Stimulated activated CD4-positive, alpha-beta T cell treated with anti-CD3 and anti-CD28 coated beads, TNF-alpha, amount 100 ng/mL, for 24 hours (primary cell): ENCODE results near the gene SLC24A4.
A peak's percentile ranks its signal among the peaks of the same experiment; 100 is the strongest.

Experiments
- DNase-seq, 3 experiments: peaks; one replicate each; pipeline ENCODE4 v3.0.0-alpha.2; 2020; ENCODE audit warnings: low read depth in 3 of 3

Gene SLC24A4

DNA sequence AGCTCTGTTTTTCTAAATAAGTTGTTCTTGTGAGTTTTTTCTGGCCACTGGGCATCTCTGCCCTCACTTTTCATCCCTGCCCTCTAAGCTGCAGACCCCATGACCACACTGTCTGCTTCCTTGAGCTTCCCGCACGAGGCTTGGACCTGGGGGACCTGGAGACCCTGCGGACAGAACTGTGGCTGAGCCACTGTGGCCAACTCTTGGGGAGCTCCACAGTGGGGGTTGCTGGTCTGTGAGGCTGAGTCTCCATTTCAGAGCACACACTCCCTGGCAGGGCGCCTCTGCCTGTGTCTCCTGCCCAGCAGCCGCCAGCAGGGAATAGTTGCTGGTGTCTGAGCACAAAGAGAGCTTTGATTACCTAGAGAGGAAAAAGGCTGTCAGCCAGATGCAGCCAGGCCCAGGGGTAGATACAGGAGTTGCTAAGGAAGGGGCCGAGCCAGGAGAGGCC is 177.6 kb downstream of the SLC24A4 start:
- DNase-seq = no peak

DNA sequence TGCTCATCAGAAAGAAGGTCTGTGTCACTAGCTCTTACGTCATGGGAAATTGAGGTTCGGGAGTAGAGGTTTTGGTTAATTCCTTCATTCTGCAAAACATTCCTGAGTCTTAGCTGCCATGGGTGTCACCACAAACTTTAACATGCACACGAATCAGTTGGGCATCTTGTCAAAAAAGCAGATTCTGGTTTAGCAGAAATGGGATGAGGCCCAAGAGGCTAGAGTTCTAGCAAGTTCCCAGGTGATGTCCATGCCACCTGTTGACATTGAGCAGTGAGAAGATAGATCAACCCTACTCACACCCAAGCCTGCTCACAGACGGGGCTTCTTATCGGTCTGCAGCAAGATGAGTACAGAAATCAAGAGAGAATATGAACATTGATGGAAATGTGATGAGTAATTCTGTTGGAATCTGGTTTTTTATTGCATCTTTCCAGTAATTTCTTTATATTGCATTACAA is 179.0 kb downstream of the SLC24A4 start:
- DNase-seq = no peak

DNA sequence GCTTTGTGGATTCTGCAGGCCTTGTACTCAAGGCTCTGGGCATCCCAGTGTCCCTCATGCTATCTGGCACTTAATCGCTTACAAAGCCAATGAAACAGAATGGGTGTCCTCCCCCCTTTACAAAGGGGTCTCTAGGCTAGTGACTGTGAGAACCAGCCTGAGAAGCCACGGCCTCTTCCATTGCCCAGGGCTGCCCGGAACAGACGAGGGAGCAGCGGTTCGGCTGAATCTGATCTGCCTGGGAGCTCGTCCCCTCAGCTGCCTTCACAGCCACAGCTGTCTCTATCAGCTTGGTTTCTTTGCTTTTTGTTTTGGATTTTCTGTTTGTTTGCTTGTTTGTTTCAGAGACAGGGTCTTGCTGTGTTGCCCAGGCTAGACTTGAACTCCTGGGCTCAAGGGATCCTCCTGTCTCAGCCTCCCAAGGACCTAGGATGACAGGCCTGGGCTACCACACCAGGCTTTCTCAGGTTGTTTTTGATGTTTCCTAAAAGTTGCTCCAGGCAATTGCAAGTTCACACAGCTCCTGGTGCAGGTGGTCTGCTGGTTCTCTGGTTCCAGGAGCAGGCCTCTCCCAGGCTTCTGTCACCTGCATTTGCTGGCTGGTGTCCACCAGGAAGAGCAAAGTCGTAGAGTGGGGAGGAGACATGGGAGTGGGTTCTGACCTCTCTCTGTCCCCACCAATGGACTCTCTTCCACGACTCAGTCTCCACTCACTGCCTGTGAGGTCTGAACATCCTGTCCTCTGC is 179.7 kb downstream of the SLC24A4 start:
- DNase-seq = no peak

- DNase-seq = no peak
Measured at GRCh38 chr14:92503756-92504491, 181.0 kb downstream of the SLC24A4 start.

DNA sequence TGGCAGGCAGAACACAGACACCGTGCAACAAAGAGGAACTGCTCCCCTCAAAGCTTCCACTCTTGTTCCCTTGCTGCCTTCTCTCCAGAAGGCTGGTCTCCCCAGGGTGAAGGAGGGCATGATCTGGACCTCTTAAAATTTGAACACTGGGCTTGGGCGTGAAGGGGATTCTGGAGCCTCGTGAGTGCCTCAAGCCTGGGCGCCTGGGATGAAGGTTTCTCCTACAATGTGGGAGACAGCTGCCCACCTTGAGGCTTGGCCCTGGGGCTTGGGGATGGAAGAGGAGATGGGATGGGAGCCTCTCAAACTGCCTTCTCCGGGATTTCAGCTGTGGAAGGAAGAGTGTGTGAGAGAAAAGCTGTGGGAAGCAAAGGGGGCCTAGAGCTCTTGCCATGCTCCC is 182.9 kb downstream of the SLC24A4 start:
- DNase-seq = no peak

- DNase-seq = no peak
Measured at GRCh38 chr14:92506231-92506630, 183.3 kb downstream of the SLC24A4 start.

- DNase-seq = no peak
Measured at GRCh38 chr14:92507174-92507768, 184.3 kb downstream of the SLC24A4 start.

GRCh38 chr14:92510972-92511371 is 188.0 kb downstream of the SLC24A4 start:
- no peak for DNase-seq

DNA sequence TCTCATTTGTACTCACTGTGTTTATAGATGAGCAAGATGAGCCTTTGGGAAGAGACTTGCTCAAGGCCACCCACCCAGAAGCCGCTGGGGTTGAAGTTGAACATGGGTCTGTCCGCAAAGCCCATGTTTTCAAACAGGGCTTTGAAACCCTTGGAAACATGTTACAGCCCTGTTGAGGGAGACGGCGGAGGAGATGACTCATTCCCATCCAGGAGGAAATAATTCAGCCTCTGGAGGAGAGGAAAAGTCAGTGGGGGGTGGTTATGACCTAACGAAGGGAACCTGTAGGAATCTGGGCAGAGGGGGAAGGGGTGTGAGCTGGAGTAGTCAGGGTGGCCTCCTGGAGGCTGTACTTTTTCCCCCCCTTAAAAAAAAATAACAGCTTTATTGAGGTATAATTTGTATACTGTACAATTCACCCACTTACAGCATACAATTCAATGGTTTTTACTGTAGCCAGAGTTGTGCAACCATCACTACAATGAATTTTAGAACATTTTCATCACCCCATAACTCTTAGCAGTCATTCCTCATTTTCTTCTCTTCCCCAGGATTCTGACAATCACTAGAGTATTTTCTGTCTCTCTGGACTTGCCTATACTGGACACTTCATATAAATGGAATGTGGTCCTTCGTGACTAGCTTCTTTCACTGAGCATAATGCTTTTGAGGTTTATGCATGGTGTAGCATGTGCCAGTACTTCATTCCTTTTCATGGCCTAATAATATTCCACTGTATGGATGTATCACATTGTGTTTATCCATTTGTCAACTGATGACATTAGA is 188.7 kb downstream of the SLC24A4 start:
- DNase-seq = no peak

DNA sequence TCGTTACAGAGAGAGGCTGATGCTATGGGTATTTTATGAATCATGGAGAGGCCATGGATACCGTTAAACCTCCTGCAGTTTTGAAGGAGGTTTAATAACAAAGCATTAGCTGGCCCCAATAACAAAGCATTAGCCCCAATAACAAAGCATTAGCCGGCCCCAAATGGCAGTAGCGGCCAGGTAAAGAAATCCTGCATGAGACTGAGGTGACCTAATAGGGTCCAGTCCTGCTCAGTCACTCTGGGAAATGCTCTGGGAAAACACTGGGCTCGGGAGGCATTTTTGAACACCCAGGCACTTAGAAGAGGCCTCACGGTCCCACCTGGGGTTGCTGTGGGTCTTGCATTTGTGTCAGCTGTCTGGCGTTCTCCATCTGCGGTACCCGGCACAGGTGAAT is 189.8 kb downstream of the SLC24A4 start:
- no peak for DNase-seq

DNA sequence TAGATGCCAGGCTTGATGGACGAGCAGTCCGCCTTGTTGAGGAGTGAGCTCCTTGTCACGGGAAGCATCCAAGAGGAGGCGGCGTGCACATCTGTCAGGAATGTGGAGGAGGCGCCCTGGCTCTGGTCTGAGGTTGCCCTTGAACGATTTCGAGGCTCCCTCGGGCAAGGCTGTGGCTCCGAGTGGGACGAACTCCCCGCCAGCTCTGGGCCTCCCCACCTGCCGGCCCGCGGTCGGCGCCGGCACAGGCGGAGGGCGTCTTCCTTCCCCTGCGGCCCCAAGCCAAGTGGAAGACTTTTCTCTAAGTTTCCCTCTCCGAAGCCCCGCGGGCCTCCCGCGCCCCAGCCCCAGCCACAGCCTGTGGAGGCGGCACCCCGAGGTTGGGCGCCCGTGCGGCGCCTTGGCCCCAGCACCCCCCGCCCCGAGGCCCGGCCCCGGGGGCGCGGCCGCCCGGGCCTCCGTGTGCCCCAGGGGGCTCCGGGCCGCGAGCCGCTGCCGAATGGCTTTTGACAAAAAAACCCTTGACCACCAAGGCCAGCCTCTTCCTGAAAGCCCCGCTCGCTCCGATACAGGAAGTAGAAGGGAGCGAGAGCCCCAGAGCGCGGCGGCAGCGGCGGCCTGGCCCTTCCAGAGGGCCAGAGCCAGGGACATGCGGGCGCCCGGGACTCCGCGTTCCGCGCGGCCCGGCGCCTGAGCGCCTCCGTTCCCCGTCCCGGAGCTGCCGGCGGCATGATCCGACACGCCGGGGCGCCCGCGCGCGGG is 190.4 kb downstream of the SLC24A4 start, which contains the start of gene RIN3:
TSS of gene RIN3 (plus strand) at position 578 of the 762 bp plus-strand sequence. CDS start at position 730, 152 bp downstream.
- peak in 1 of 3 experiments; percentile 38 for DNase-seq

DNA sequence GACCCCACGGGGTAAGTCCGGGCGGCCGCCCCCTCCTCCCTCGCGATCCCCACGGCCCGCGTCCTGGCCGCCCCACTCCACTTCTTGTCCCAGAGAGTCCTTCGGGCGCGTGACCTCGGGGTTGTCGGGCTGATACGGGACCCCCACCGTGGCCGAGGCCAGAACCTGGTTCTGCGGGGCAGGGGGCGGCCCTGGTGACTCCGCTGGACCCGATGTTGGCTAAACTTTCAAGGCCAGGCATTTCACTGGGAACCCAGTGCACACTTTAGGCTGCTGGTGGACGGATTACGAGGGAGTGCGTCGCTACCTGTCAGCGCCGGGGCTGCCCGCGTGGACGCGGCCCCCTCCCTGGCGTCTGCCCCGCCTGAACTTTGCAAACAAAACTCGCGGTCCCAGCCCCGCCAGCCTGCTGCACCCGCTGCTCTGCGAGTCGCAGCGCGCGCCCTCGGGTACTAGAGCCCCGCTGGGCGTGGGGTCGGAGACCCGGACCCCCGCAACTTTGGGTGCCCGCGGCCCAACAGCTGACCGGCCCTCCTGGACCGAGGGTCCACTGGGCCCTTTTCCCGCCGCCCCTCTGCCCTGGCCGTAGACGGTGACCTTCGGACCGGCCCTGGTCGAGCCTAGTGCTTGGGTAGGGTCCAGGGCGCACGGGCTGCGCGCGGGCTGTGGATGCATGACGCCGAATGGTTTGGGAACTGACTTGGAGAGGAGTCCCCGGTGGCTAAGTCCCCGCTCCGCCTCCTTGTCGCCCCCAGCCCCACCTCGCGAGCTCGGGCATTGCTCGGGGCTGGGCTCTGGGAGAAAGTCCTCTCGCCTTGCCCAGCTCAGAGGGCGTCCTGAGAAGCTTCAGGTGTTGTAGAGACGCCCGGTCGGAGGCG is 191.2 kb downstream of the SLC24A4 start:
- no peak for DNase-seq

DNA sequence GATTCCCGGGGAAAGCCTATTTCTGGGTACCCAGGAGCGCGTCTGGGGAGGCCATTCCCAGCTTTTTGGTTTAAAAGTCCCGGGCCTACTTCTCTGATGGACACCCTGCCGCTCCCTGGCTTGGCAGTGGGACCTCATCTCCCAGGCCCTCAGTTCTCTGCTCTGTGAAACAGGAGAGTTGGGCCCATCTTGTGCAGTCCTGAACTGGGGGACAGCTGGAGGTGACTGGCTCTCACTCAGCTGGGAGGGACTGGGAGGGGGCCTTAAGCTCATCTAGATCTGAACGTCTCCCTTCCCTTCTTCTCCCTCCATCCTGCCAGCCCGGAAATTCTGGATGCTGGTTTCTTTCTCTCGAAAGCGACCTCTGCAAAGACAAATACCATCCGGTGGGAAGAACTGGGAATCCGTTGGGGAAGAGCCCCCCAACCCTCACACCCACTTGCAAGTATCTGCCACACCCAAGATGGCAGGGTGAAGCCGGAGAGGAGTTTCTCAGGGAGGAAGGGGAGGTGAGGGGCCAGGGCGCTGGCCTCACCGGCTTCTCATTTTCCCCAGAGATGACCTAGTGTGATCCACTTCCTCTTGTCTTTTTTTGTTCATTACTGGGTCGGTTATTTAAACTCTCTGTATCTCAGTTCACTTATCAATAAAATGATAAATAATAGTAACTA is 192.0 kb downstream of the SLC24A4 start:
- no peak for DNase-seq

DNA sequence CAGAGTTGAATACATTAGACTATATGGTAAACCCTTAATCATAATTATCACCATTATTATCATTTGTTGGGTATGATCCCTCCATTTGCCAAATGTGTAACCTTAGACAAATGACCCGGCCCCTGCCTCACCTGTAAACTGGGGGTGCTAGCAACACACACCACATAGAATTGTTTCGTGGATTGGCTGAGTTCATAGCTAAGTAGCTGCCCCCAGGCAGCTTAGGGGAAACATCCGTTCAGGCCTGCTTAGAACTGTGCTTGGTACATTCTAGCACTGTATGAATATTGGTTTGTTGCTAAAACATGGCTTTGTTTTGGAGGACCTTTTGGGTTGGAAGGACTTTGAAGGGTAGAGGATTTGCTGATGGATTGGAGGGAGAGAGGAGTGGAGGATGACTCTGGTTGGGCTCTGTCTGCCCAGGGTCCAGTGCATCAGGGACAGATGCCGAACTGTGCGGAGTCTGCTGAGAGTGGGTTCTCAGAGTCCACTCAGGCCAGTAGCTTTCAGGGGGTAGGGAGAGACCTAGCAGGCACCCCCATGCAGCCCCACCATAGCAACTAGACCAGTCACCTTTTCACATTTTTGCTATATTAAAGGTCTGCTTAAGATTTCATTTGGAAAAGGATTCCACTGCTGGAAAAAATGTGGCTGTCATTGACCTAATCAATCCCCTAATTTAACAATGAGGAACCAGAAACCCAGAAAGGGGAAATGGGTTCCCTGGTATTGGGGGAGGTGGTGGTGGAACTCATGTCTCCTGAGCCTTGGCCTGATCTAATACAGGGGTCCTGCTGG is 192.8 kb downstream of the SLC24A4 start:
- DNase-seq = no peak

DNA sequence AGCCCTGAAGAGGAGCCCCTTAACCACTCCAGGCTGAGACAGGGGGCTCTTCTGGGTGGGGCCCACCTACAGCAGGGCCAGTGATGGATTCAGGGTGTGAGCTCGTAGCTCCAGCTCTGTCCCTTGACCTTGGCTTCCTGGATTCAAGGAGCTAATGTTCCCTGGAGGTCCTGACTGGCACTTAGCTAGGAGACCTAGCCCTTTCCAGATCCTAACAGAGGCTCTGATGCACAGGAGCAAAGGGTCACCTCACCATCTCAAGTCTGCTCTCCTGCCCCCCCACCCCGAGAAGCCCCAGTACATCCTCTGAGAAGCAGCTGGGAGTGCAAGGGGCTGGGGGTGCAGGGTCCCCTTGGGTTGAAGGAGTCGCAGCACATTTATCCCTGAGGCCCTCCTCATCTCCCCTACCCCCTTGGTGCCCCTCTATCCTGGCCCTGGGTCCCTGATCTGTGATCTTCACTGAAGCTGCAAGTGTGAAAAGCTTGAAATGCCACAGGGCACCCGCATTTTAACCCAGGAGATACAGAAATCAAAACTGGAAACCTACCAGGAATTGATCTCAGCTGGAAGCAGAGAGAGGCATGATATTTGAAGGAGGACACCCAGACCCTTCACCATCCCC is 193.5 kb downstream of the SLC24A4 start:
- DNase-seq = no peak

DNA sequence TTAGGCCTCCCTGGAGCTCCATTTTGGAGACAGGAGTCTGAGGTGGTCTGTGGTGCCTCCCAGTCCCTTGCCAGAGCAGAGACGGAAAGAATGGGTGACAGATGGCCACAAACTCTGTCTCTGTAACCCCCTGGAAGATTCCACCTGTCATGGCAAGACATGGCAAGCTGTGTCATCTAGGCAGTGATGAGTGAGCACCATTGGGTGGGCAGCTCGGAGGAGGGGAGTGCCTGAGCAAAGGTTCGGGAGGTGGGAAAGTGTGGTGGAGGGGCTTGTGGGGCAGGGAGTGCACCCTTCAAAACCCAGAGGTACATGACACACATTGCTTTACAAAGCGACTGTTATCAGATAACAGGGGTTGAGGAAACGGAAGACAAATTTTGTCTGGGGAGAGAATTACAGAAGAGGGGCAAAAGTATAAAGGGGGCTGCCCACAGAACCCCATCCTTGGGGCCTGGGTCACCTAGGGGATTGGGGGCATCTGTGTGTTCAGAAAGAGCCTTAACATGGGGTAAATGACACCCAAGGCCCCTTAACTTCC is 194.1 kb downstream of the SLC24A4 start:
- DNase-seq = no peak

- DNase-seq = no peak
Measured at GRCh38 chr14:92517761-92518160, 194.8 kb downstream of the SLC24A4 start.
